NCI-H2196 treated with DMSO at 0.1 percent for 48 hours (cell line): ENCODE measurements around the gene P4HTM.
"Not testable (repeated sequence)": the region's sequence is repeated elsewhere in the genome, so short reads cannot be mapped to it uniquely, and the experiment has no call there.

ENCODE experiments used
- DNase-seq: peaks from one replicate; lab custom pipeline; 2025; ENCODE audit not compliant: unreplicated experiment; lab: John Stamatoyannopoulos, UW

The P4HTM gene

DNA sequence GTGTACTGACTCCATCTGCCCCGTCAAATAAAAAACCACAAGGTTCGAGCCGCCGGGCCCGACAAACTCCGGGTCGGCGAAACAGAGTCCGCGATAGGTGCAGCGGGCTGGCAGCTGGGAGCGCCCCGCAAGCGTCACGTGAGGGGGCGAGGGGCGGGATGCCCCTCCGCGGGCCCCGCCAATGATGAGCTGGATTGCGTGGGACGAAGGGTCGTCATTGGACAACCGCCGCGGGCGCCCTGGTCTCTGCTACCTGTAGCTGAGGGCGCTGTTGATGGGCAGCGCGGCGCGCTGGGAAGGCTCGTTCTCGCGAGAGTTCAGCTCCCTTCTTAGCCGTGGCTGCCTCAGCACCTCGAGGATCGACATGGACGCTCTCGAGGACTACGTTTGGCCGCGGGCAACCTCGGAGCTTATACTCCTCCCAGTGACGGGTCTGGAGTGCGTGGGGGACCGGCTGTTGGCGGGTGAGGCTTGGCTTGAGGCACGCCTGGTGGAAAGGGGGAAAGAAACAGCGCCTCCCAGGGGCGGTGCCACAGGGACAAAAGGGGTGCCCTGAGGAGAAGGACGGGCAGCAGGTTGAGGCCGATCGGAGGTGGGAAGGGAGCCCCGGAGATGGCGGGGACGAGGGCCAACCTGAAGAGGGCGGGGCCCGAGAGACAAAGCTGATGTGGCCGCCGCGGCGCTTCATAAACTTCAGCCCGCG, 17.2 kb downstream of the P4HTM start, which contains the start of gene WDR6:
WDR6 (plus strand) TSS at position 324 of the 703 bp plus-strand sequence; CDS start at position 365, 41 bp downstream.
- DNase-seq = peak; percentile 75

DNA sequence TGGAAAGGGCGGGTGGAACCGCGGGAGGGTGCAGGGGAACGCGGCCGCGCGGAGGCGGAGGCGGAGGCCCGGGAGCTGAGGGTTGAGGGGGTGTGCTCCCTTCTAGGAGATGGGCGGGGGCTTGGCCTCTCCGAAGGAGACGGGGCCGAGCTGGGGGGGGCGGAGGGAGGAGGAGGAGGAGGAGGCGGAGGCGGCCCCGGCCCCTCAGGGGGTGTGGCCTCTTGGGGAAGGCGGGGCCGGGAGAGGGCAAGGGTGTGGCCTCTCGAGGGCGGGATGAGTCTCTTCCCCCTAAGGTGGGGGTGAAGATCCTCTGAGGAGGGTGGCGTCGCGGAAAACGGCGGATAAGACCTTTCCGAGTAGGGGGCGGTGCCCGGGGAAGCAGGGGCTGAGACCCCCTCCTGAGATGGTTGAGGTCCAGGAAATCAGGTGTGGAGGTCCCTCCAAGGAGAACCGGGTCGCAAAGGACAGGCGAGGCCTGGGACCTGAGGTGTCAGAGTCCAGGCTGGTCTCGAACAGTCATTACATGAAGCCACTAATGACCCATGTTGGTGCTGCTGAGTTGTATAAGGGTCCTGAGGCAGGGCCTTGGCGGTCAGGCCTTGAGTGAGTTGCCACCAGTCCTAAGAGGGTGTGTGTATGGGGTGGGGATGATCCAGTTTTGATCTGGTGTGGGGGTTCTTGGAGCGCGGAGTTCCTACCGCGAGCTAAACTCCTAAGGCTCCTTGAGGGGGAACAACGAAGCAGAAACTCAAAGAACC, 17.9 kb downstream of the P4HTM start:
- DNase-seq = peak; percentile 30

DNA sequence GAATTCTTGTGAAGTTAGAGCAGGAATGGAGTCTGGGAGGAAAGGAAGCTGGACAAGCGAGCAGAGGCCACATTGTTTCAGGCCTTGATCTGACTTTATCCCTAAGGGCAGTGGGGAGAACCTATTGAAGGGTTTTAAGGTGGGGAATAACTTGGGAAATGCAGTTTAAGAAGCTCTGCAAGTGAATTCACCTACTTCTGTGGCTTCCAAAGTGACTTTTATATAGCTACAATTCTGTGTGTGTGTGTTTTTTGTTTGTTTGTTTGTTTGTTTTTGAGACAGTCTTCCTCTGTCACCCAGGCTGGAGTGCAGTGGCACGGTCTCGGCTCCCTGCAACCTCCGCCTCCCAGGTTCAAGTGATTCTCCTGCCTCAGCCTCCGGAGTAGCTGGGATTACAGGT, 18.6 kb downstream of the P4HTM start:
- not testable (repeated sequence) for DNase-seq

DNA sequence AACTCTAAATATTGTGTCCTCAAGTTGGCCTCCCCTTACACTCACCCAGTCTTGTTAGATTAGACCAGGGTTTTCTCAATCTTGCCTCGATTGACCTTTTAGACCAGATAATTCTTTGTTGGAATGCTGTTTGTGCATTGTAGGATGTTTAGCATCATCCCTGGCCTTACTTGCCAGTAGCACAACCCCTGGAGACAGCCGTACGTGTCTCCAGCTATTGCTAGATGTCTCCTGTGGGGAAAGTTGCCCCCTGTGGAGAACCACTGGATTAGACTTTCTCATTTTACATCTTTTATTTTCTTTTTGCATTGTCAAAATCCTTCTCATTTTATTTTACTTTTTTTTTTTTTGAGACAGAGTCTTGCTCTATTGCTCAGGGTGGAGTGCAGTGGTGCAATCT, 19.4 kb downstream of the P4HTM start:
- no peak for DNase-seq

DNA sequence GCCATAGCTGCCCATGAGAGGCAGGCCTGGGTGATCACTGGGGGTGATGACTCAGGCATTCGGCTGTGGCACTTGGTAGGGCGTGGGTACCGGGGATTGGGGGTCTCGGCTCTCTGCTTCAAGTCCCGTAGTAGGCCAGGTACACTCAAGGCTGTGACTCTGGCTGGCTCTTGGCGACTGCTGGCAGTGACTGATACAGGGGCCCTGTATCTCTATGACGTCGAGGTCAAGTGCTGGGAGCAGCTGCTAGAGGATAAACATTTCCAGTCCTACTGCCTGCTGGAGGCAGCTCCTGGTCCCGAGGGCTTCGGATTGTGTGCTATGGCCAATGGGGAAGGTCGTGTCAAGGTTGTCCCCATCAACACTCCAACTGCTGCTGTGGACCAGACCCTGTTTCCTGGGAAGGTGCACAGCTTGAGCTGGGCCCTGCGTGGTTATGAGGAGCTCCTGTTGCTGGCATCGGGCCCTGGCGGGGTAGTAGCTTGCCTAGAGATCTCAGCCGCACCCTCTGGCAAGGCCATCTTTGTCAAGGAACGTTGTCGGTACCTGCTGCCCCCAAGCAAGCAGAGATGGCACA, 22.5 kb downstream of the P4HTM start:
- no peak for DNase-seq

DNA sequence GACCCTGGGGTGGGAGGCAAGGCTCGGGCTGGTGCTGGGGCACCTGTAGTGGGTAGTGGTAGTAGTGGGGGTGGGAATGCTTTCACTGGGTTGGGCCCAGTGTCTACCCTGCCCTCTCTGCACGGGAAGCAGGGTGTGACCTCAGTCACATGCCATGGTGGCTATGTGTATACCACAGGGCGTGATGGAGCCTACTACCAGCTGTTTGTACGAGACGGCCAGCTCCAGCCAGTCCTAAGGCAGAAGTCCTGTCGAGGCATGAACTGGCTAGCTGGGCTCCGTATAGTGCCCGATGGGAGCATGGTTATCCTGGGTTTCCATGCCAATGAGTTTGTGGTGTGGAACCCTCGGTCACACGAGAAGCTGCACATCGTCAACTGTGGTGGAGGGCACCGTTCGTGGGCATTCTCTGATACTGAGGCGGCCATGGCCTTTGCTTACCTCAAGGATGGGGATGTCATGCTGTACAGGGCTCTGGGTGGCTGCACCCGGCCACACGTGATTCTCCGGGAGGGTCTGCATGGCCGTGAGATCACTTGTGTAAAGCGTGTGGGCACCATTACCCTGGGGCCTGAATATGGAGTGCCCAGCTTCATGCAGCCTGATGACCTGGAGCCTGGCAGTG, 23.2 kb downstream of the P4HTM start:
- no peak for DNase-seq

DNA sequence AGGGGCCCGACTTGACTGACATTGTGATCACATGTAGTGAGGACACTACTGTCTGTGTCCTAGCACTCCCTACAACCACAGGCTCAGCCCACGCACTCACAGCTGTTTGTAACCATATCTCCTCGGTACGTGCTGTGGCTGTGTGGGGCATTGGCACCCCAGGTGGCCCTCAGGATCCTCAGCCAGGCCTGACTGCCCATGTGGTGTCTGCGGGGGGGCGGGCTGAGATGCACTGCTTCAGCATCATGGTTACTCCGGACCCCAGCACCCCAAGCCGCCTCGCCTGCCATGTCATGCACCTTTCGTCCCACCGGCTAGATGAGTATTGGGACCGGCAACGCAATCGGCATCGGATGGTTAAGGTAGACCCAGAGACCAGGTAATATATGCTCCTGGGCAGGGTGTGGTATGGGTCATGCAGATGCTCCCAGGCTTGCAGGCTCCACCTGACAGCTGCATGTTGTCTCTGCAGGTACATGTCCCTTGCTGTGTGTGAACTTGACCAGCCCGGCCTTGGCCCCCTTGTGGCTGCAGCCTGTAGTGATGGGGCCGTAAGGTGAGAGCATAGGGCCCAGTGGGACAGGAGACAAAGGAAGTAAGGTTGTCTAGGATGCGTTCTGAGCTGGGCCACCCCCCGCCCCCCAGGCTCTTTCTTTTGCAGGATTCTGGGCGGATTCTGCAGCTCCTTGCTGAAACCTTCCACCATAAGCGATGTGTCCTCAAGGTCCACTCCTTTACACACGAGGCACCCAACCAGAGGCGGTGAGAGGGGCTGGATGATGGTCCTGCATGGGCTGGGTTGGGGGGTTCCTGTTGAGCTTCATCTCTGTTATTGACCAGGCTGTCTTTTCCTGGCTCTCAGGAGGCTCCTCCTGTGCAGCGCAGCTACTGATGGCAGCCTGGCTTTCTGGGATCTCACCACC, 24.0 kb downstream of the P4HTM start:
- no peak for DNase-seq

DNA sequence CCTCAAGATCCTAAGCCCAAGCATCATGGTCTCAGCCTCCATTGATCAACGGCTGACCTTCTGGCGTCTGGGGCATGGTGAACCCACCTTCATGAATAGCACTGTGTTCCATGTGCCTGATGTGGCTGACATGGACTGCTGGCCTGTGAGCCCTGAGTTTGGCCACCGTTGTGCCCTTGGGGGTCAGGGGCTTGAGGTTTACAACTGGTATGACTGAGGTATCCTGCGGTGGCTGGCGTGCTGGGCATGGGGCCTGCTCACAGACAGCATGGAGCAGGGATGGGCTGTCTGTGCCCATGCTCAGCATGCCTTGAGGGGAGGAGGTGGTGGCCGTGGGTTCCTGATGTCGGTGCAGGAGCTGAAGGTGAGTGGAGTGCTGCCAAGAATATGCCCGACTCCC, 25.0 kb downstream of the P4HTM start:
- no peak for DNase-seq

DNA sequence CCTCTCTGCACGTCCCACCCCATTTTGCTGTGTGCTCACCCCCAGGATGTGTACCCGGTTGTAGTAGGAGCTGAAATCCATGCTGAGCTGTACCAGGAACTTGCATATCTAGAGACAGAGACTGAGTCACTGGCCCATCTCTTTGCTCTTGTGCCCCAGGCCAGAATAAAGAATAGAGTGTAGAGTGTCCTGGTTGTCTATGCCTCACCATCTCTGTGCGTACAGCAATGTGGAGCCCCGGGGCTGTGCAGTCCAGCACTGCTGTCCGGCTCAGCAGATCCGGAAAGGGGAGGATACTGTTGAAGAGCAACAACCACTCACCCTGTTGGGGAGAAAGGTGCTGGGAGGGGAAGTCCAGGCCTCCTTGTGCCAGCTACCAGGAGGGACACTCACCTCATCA, 25.7 kb downstream of the P4HTM start:
- no peak for DNase-seq

DNA sequence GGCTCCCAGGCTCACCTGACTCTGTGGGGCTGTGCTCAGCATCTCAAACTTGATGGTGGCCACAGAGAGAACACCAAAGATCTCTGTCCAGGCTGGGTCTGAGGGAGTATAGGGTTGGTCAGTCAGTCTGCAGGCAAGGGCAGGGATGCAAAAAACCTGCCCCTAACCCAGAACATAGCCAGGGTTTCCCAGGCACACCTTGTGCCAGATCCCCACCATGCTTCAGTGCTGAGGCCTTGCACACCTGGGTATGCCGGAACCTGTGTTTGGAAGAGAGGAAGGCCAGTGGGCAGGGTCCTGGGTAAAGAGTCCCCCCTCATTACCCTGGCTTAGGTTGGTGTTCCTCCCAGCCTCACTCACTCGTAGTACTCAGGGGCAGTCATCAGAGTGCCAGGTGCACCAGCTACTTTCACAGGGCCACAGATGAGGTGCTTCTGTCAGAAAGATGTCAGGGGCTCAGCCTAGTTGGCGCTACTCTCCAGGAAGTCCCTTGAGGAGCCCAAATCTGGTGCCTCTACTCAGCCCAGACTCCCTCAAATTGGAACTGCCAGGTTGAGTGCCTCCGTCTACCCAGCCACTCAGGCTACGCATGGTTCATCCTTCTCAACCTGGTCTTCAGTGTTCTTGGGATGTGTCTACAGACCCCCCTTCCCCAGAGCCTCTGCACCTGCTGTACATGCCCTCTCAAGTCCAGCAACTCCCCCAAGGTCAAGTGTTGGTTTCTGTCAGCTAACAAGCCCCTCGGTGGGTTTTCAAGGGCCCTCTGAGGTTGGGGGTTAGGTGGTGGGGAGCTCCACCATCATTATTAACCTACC, 26.6 kb downstream of the P4HTM start:
- no peak for DNase-seq

DNA sequence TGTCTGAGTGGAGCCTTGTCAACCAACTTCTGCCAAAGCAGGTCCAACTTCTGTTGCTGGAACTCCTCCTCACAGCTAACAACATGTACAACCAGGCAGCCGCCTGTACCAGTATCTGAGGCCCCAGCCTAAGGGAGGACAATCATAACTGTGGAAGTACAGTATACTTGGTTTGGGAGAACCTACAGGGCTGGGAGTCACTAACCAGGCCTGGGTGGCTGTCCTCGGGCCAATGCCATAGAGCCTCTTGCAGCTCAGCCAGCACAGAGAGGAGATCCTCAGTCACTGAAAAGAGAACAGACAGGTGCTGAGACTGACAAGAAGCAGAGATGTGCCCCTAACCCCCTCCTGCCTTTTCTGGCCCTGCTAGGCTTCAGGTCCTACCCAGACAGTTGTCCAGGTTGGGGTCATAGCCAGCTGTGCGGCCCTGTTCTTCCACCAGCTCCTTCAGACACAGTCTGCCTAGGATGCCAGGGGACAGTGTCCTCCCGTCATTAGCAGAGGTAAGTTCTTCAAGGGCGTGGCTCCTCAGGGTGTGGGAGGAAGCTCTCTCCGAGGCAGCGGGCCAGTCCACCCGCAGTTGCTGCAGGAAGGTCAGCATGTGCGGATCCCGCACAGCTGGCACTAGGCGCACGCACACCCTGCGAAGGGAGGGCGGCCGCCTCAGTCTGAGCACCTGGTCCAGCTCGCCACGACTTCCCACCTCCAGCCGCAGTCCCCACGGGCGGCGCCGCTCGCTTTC, 27.4 kb downstream of the P4HTM start:
- no peak for DNase-seq

DNA sequence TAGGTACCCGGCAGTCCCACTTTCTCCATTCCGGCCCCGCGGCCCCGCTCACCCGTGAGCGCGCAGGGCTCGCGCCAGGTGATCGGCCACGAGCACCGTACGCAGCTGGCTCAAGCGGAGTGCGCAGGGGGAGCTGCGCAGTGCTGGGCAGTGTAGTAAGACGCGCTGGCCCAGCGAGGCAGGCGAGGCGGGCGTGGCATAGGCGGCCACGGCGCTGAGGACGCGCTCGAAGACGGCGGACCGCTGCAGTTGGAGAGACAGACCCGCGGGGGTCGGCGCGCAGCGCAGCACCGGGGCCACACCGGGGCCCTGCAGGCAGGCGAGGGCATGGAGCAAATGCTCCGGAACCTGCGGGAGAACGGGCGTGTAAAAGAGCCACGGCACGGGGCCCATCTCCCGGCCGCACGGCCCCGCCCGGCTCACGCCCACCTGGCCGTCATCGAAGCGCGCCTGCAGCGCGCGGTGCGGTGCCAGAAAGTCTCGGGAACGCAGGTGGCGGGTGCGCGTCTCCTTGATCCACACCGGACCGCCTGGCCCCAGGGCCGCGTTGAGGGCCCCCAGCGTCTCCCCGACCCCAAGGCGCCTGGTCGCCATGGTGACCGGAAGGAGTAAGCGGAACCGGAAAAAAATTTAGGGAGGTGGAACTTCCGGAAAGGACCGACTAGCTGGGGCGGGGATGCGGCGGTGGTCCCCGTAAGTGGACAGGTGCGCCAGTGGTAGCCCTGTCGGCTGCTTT, 28.1 kb downstream of the P4HTM start, which contains the start of gene DALRD3:
DALRD3 (minus strand) TSS at position 610 of the 736 bp plus-strand sequence; CDS start at position 594, 16 bp downstream.
- peak; percentile 31 for DNase-seq

DNA sequence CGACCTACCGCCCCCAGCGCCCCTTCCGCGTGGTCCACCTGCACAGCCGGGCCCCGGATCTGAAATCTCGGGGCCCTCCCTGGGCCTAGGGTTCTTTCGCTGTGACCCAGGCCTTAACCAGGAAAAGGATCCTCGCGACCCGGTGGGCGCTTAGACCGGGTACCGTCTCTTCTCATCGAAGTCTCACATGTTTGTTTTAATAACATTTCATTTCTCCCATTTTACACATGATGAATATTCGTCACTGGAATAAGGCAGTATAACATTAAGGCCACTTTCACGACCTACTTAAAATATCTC, 28.6 kb downstream of the P4HTM start:
- DNase-seq = no peak

DNA sequence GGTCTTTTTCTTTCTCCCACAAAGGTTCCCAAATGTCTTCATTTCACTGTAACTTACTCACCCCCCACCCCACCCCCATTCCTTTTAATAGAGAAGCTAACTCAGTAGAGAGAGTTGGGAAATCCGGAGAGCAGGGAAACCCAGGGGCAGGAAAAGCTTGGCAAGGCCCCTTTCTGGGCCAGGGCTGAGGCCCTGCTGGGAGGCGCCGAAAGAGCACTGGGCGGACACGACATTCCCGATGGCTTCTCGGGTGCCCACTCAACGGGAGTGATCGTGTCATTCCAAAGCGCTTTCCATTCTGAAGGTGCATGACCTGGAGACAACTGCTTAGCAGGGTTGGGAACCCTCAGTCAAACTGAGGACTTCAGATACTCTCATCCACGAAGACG, 29.9 kb downstream of the P4HTM start:
- DNase-seq = no peak

DNA sequence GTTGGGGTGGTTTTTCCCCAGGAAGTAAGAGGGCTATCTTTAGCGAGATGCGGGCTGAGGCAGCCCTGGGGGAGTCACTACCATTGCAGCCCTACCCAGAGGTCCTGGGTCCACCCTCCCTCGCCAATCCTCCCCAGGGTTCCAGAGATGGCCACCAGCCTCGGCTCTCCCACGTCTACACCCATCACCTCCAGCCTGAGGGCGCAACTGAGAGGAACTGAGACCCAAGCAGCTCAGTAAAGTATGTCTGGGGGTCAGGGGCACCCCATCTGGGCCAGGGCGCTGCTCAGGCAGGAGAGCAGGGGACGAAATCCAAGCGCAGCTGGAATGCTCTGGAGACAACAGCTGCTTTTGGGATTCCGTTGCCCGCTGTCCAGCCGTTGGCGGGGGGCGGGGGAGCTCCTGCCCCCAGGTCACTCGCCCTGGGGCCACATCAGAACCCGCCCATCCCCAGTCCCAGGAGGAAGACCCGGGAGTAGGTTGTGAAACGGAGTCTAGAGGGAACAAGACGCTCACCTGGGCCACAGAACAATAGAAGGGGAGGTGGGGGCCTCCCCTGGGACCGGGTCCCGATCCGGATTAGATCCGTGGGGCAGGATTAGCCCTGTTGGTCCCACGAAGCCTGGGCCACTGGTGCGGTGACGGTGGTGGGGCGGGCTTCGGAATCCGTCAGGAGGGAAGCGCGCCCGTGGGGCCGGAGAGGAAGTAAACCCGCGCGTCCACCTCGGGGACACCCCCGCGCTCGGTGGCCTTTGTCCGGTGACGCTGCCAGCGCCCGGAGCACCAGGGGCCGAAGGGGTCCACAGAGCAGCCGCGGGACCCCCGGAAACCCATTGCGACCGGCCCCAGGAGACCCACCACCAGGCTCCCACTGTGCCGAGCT, 30.5 kb downstream of the P4HTM start:
- no peak for DNase-seq

DNA sequence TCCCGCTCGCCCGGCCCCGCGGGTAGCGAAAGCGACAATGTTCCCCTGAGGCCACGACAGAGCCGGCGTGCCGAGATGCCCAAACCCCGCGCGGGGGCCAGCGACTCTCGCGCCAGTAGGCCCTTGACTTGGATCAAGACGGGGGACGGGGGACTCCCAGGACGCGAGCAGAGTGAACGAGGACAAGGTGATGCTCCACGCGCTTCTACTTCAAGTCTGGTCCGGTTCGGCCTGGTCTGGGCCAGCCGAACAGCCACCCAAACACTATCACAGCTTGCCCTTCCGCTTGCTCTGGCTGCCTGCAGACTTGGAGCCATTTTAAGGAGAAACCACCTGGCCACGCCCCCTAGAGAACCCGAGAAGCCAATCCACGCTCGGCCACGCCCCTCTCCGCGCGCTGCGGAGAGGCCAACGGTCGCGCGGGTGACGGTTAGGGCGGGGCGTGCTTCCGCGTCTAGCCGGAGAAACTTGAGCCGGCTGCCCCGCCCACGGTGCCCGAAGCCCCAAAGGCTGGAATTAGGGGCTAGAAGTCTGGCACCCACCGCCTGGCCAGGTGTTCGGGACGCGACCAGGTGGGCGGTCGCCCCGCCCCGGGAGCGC, 31.3 kb downstream of the P4HTM start:
- peak; percentile 79 for DNase-seq
